HFF-Myc (cell line): Measurements from ENCODE around the gene USP53.
"Not testable (repeated sequence)": the region's sequence is repeated elsewhere in the genome, so short reads cannot be mapped to it uniquely, and the experiment has no call there.

Experiments
- DNase-seq: peaks from one replicate; pipeline ENCODE4 v3.0.0-alpha.2; 2011; ENCODE audit warnings: low read depth; ENCODE audit errors: extremely low read depth
- H3K4me3 ChIP-seq: replicated peaks from 2 replicates; pipeline ENCODE4 v1.5.1; 2011; ENCODE audit warnings: low read depth, mild to moderate bottlenecking, control low read depth, low read length
- TF ChIP-seq, protein P1 (sequence below): IDR thresholded peaks from 2 replicates; pipeline ENCODE4 v1.5.1; 2012; ENCODE audit warnings: mild to moderate bottlenecking, low read depth, low read length, control low read depth; ENCODE audit errors: missing control alignments

The USP53 gene

GRCh38 chr4:119264743-119265142 lies 52.2 kb downstream of the USP53 start:
- H3K4me3 ChIP-seq = no peak overlapping the region
- TF ChIP-seq, protein P1, sequence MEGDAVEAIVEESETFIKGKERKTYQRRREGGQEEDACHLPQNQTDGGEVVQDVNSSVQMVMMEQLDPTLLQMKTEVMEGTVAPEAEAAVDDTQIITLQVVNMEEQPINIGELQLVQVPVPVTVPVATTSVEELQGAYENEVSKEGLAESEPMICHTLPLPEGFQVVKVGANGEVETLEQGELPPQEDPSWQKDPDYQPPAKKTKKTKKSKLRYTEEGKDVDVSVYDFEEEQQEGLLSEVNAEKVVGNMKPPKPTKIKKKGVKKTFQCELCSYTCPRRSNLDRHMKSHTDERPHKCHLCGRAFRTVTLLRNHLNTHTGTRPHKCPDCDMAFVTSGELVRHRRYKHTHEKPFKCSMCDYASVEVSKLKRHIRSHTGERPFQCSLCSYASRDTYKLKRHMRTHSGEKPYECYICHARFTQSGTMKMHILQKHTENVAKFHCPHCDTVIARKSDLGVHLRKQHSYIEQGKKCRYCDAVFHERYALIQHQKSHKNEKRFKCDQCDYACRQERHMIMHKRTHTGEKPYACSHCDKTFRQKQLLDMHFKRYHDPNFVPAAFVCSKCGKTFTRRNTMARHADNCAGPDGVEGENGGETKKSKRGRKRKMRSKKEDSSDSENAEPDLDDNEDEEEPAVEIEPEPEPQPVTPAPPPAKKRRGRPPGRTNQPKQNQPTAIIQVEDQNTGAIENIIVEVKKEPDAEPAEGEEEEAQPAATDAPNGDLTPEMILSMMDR = no peak
- no peak for DNase-seq

DNA sequence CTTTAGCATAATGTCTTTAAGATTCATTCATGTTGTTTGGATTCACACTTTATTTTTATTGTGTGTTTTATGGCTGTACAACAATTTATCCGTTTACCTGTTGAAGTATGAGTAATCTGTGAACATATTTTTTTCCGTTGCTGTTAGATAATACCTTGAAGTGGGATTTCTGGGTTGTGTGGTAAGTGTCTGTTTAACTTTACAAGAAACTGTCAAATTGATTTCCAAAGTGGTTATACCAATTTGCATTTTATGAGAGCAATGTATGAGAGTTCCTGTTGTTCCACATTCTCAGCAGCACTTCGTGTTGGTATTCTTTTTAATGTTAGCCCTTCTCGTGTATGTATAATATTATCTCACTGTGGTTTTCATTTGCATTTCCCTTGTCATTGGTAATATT lies 53.6 kb downstream of the USP53 start:
- H3K4me3 ChIP-seq = no peak overlapping the region
- no peak for DNase-seq
- TF ChIP-seq, protein P1 = no peak

DNA sequence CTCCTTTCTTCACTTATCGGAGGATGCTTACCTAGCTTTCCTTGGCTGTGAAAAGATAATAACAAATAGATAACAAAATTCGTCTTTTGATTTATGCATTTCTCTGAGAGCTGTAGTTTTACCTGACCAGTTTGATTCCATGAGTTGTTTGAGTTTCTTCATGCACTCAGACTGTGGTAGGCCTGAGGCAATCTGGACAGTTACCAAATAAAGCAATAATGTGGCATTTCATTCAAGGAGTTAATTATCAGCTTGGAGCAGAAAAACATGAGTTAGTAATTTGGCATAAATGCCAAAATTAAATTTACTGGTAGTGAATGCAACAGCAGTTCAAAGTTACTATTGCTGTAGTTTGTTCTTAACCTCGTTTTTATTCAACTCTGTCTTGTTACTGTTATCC lies 56.0 kb downstream of the USP53 start:
- TF ChIP-seq, protein P1 = no peak
- DNase-seq = no peak
- H3K4me3 ChIP-seq = no peak overlapping the region

DNA sequence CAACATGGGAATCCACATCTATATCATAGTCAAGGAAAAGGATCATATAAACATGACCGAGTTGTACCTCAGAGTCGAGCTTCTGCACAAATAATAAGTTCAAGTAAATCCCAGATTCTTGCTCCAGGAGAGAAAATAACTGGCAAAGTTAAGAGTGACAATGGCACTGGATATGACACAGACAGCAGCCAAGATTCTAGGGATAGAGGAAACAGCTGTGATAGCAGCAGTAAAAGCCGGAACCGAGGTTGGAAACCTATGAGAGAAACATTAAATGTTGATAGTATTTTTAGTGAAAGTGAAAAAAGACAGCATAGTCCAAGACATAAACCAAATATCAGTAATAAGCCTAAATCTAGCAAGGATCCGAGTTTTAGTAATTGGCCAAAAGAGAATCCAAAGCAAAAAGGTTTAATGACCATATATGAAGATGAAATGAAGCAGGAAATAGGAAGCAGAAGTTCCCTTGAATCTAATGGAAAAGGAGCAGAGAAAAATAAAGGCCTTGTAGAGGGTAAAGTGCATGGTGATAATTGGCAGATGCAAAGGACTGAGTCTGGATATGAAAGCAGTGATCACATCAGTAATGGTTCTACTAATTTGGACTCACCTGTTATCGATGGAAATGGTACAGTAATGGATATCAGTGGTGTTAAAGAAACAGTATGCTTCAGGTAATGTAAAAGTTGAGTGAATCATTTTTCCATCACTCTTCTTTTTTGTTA lies 59.0 kb downstream of the USP53 start:
- TF ChIP-seq, protein P1 = no peak
- no peak overlapping the region for H3K4me3 ChIP-seq
- no peak for DNase-seq

GRCh38 chr4:119279541-119279940 lies 67.0 kb downstream of the USP53 start:
- H3K4me3 ChIP-seq, DNase-seq: not testable (repeated sequence)

DNA sequence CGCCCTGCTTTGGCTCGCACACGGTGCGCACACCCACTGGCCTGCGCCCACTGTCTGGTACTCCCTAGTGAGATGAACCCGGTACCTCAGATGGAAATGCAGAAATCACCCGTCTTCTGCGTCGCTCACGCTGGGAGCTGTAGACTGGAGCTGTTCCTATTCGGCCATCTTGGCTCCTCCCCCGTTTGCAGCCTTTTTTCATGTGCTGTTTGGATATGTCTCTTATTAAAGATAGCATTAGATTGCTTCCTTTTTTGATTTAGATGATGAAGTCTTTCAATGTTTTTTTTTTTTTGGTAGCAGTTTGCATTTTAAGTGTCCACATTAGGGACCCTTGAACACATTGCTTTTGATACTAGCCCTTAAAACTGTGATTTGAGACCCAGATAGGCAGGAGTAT lies 67.4 kb downstream of the USP53 start:
- DNase-seq, H3K4me3 ChIP-seq: not testable (repeated sequence)

DNA sequence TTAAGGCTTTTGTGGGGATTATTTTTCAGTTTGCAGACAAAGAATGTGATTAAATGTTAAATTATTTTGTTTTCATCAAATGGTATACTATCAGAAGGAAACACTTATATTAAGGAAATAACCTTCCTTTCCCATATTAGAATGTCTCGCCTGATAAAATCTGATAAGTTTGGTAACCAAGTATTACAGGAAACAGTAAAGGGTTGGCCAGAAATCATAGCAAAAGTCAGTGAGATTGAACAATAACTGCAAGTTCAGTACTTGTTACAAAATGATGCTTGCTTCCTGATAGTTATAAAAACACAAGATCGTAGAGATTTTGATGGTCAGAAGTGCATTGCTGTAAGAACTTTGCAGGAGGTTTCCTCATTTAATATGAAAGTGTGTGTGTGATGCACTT lies 68.9 kb downstream of the USP53 start:
- no peak for DNase-seq
- TF ChIP-seq, protein P1 = no peak
- H3K4me3 ChIP-seq = no peak overlapping the region
